OCI-M2 (cell line): ENCODE data around the gene TMEM41A.
"Not testable (repeated sequence)": the region's sequence is repeated elsewhere in the genome, so short reads cannot be mapped to it uniquely, and the experiment has no call there.

Experiments
- DNase-seq: peaks from one replicate; lab custom pipeline; 2025; ENCODE audit not compliant: unreplicated experiment; lab: John Stamatoyannopoulos, UW

Gene TMEM41A

GRCh38 chr3:185489462-185489861 lies 9.4 kb downstream of the TMEM41A start:
- DNase-seq = no peak

- DNase-seq = no peak
These were observed 10.4 kb downstream of the TMEM41A start for GRCh38 chr3:185488465-185488864.

GRCh38 chr3:185486394-185486793 lies 12.4 kb downstream of the TMEM41A start:
- no peak for DNase-seq

GRCh38 chr3:185484296-185484695 lies 14.5 kb downstream of the TMEM41A start:
- DNase-seq = no peak

DNA sequence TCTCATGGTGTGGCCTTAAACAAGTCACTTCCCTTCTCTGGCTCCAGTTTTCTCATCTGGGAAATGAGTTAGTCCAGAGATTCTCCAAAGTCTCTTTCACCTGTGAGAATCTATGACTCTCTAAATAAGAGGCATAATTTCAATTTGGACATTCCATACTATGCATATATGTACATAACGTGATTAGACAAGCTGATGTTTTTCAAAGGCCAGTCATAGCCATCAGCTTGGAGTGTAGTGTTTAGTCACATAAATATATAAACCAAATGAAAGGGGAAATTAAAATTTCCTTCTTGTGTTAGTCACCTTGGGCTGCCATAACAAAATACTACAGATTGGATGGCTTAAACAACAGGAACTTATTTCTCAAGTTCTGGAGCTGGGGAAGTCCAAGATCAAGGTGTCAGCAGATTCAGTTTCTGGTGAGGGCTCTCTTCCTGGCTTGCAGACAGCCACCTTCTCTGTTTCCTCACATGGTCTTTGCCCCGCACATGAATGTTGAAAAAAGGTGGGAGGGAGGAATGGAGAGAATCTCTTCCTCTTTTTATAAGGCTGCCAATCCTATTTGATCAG lies 19.4 kb downstream of the TMEM41A start:
- DNase-seq = no peak

GRCh38 chr3:185477316-185477715 lies 21.5 kb downstream of the TMEM41A start:
- no peak for DNase-seq

DNA sequence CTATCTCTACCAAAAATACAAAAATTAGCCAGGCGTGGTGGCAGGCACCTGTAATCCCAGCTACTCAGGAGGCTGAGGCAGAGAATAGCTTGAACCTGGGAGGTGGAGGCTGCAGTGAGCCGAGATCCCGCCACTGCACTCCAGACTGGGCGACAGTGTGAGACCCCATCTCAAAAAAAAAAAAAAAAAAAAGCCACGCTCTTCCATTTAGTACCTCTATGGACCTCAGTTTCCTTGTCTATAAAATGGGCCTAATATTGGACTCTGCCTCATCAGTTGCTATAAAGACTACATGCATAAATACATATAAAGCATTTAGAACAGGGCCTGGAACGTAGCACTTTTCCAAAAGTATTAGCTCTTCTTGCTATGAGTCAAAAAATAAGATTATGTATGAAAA lies 23.9 kb downstream of the TMEM41A start:
- not testable (repeated sequence) for DNase-seq

DNA sequence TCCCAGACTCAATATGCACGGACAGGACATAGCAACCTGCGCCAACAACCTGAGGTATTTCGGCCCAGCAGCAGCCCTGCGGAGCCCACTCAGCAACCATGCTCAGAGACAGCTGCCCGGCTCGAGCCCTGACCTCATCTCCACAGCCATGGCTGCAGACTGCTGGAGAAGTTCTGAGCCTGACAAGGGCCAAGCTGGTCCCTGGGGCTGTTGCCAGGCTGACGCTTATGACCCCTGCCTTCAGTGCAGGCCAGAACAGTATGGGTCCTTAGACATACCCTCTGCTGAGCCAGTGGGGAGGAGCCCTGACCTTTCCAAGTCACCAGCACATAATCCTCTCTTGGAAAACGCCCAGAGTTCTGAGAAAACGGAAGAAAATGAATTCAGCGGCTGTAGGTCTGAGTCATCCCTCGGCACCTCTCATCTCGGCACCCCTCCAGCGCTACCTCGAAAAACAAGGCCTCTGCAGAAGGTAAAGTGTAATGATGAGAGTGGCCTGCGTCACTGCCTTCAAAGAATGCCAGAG lies 25.5 kb downstream of the TMEM41A start:
- DNase-seq = no peak

GRCh38 chr3:185470323-185470722 lies 28.5 kb downstream of the TMEM41A start:
- no peak for DNase-seq

- no peak for DNase-seq
These were observed 29.3 kb downstream of the TMEM41A start for GRCh38 chr3:185469542-185469941.

GRCh38 chr3:185466123-185466522 lies 32.7 kb downstream of the TMEM41A start:
- DNase-seq = not testable (repeated sequence)

GRCh38 chr3:185465471-185465870 lies 33.4 kb downstream of the TMEM41A start:
- no peak for DNase-seq

- no peak for DNase-seq
These were observed 38.0 kb downstream of the TMEM41A start for GRCh38 chr3:185460719-185461350.

DNA sequence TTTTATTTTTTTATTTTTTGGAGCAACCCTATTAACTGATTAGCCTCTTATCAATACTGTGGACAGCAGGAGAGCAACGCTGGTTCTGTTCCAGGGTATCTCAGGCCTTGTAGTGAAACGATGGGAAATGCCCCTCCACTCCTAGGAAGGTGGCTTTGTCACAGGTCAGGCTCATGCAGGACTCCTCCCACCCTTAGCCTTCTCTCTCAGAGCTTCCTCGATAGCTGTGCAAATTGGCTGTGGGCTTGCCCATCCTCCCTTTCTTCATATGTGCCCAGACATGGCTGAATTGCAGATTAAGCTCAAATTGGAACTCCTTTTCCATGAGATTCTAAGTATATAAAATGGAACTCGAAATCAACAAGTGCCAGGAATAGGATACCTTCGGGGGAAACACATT lies 38.5 kb downstream of the TMEM41A start:
- no peak for DNase-seq

DNA sequence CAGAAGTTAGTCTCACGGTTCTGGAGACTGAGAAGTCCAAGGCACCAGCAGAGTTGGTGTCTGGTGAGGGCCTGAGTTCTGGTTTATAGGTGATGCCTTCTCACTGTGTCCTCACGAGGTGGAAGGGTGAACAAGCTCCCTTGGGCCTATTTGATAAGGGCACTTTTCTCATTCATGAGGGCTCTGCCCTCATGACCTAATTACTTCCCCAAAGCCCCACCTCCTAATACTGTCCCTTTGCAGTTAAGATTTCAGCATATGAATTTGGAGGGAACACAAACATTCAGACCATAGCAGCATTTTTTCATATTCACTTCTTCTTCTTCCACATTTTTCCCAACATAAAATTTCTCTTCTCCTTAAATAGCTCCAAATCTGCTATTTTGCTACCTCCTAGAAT lies 41.5 kb downstream of the TMEM41A start:
- no peak for DNase-seq

- not testable (repeated sequence) for DNase-seq
These were observed 47.4 kb downstream of the TMEM41A start for GRCh38 chr3:185451432-185451831.

GRCh38 chr3:185448107-185448506 lies 50.7 kb downstream of the TMEM41A start:
- no peak for DNase-seq

GRCh38 chr3:185444329-185444728 lies 54.5 kb downstream of the TMEM41A start:
- DNase-seq = no peak

- no peak for DNase-seq
These were observed 56.8 kb downstream of the TMEM41A start for GRCh38 chr3:185442031-185442430.

DNA sequence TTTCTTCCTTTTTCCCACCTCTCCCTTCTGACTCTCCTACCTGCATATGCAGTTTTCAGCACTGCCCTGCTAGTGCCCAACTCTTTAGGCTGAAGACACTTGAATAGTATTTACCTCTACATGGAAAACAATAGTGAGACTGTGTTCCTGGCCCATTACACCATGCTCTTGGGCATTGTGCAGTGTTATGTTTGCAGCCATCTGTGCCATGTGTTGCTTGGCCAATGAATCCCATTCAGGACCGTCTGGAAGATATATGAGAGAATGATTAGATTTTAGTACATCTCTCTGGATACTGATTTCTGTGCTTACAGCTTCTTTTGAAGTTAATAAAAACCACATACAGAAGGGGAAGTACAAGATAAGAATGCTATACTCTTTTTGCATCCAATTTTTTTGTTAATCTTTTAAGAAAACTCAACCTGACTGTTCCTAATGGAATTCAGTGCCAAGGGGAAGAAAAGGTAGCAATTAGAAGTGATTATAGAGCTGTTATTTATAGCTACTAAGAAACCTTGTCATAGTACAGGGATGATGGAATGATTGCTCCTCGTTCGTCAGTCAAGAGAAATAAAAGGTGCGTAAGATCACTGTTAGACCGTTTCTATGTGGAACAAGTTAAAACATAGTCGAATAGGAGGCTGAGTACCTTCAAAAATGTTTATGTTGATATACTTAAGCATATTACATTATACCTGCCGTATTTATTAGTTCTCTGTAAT lies 58.9 kb downstream of the TMEM41A start:
- DNase-seq = no peak
